ENCODE measurements around the gene VPS41.
A peak's percentile ranks its signal among the peaks of the same experiment; 100 is the strongest.
"Not testable (repeated sequence)": the region's sequence is repeated elsewhere in the genome, so short reads cannot be mapped to it uniquely, and the experiment has no call there.

The VPS41 gene

GRCh38 chr7:38854947-38855346 is 54.0 kb downstream of the VPS41 start:
- DNase-seq, result not testable (repeated sequence)

DNA sequence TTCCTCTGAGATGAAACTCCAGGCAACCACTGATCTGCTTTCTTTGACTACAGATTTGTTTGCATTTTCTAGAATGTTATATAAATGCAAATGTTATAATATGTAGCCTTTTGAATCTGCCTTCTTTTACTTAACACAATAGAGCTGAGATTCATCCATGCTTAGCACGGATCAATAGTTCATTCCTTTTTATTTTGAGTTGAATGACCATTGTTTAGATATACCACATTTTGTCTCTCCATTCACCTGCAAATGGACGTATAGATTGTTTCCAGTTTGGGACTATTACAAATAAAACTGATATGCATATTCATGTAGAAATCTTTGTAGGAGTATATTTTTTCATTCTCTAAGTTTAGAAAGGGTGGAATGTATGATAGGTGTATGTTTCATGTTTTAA is 57.7 kb downstream of the VPS41 start:
- no peak for DNase-seq

DNA sequence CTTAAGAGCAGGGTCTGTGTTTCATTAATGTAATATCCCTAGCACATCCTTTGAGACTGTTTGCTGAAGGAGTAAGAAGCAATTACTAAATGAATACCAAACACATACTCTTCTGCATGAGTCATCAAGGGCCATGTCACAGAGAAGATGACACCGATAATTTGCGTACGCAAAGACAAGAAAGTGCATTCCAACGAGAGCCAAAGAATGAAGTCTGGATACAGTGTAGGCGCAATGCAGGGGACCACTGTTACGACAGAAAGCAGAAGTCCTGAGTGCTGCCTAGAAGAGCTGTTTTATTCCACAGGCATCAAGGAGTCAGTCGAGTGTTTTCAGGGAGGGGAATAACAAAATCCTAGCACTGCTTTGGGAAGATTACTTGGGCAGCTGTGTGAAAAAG is 62.7 kb downstream of the VPS41 start:
- peak; percentile 33 for DNase-seq

- DNase-seq, result no peak
Measured at GRCh38 chr7:38844952-38845563, 63.9 kb downstream of the VPS41 start.

- no peak for DNase-seq
Measured at GRCh38 chr7:38842746-38843145, 66.2 kb downstream of the VPS41 start.

GRCh38 chr7:38840736-38841460 is 68.1 kb downstream of the VPS41 start:
- DNase-seq, result peak; percentile 79

- DNase-seq, result no peak
Measured at GRCh38 chr7:38839851-38840250, 69.1 kb downstream of the VPS41 start.

DNA sequence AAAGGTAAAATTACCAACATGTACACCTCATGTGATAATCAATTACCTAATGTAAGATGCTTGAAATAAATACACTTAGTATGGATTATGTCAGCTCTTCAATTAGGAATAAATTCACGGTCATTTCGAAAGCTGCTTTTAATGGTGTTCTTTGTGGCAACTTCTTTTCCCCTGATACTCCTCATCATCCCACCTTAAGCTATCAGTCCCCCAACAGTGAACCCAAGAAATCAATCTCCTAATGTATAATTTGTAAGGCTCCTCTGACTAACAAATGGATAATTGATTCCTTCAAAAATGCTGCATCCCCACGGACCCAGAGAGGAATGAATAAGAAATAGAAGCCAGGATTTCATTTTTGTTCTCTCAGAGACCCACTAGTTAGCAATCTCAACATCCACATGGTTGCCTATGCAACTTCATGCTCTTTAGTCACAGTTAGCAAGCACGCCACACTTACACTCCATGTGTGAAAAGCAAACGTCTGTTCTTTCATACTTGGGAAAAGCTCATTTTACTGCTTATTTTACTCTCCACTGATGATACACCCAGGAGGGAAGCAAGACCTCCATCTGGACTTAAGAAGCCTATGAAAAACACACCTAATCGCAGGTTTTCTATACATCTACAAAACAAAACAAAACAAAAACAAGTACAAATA is 70.1 kb downstream of the VPS41 start:
- DNase-seq, result no peak

GRCh38 chr7:38834357-38834756 is 74.6 kb downstream of the VPS41 start:
- no peak for DNase-seq

DNA sequence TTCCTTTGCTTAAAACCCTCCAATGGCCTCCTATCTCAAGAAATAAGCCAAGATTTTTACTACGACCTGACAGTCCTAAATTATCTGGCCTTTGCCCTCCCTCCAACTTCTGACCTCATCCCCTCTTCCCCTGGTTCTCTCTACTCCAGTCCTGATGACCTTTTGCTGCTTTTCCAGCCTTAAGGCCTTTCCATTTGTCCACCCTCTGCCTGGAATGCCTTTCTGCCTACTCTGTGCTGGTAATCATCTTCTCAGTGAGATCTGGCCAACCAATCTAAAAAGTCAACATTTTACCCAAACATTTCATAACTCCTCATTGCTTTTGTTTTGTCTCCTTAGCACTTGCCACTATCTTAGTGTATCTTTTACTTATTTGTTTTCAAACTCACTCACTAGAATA is 75.7 kb downstream of the VPS41 start:
- DNase-seq, result no peak

DNA sequence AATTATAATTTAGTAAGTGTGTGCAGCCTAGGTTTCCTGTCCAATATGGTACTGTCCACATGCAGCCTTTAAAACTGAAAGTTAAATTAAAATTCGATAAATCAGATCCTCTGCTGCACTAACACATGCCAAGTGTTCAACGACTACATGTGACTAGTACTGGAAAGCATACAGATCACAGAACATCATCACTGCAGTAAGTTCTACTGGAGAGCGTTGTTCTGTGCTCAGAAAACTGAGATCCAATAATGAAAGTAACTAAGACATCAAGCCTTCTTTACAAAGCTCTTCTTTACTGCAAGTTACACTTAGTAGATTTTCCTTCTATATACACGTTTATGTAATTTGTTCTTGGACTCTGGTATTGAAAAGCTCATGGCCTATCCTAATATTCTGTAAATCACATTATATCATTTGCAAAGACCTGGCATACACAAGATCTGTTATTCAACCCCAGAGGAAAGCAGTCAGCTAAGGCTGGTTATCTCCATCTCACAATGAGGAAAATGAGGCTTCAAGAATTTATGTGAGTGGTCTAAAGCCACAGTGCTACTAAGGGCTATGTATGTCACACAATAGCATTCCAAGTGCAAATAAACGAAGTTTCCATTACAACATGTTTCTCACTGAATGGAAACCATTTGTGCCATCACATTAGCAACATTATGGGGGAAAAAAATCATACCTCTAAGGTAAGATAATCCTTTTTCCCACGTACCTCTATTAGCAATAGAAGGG is 77.6 kb downstream of the VPS41 start:
- DNase-seq, result no peak

DNA sequence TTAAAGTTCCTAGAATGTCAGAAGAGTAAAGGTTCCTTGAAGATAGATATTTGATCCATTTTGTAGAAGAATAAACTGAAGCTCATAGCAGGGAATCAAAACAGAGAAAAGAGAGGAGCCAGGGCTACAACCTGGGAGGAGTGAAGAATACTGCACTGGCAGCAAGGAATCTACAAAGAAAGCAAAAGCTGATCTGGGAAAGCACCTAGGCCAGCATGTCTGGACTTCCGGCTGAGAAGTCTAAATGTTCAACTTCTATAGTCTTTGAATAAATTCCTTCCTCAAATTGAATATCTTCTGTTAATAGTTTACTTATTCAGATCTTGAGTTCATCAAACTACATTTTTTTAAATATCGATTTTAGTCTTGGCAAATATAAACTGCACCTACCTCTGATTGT is 78.2 kb downstream of the VPS41 start:
- DNase-seq, result no peak

- no peak for DNase-seq
Measured at GRCh38 chr7:38829488-38830165, 79.4 kb downstream of the VPS41 start.

DNA sequence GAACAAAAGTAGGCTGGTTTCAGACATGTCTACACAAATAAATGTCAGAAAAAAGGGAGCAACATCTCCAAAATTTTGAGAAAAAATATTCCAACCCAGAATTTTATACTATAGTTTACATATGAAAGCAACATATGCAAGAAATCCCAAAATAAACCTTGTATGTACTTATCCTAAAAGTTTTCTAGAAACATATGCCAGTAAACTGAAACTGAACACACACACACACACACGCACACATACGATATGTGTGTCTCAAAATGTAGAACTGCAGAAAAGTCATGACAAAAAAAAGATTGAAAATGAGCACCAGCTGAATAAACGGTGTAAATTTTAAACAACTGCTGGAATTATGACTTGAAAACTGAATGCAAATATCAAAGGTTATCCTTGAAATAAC is 81.0 kb downstream of the VPS41 start:
- DNase-seq, result no peak

DNA sequence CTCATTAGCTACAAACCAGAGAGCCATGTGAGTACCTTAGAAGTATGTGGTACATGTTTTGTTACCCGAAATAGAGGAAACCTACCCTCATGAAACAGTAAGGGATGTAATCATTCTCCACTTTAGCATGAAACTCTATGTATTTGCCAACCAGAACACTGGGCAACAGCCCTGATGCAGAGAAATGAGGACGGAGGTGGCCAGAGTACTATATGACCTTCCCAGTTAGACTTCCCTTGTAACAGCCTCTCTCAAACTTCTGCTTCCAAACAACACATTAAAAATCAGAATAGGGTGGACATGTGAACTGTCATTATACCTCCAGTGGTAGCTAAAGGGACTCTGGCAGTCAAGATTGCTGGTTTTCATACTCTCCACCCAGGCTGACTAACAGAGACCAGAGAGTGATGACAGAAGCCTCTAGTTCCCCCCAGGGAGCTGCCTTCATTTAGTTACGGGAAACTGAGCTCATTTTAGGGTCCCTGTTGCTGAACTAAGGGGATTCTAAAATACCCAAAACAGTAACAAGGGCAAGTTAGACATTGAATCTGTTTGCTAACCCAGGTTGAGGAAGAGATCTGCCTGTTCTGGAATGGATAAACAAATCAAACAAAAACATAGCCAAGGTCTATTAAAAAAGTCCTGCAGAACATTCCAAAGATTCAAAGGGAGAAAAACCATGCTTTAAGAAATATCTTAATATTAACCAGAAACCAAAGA is 83.1 kb downstream of the VPS41 start:
- peak; percentile 29 for DNase-seq

GRCh38 chr7:38824948-38825347 is 84.0 kb downstream of the VPS41 start:
- DNase-seq, result no peak

GRCh38 chr7:38822549-38822948 is 86.4 kb downstream of the VPS41 start:
- DNase-seq, result no peak

DNA sequence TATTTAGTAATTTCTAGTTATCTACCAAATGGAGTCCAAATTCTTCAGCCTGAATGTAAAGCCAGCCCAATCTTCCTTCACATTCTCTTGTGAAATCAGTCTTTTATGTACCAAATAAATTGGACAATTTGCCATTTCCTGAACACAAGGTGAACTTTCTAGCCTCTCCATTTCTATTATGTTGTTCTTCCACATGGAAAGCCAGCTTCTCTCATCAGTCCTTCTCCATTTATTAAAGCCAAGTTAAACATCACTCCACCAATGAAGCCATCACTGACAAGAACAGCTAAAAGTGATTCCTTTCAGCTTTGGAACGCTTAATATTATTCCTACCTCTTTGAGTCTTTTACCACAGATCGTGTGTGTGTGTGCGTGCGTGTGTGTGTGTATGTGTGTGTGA is 88.4 kb downstream of the VPS41 start:
- DNase-seq, result no peak

GRCh38 chr7:38819463-38819862 is 89.5 kb downstream of the VPS41 start:
- no peak for DNase-seq

DNA sequence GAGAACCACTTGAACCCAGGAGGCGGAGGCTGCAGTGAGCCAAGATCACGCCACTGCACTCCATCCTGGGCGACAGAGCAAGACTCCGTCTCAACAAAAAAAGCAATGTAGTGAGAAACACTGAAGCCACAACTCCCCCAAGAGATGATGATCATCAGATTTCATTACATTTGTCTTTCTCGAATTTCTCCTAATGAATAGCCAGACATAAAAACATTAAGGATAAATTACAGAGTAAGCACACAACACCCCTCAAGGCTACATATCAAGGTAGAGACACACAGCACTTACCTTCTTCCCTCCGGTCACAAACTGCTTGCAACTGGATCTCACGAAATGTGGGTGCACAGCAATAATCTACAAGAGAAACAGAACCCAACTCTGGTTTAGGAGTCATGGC is 91.5 kb downstream of the VPS41 start:
- no peak for DNase-seq

- DNase-seq, result no peak
Measured at GRCh38 chr7:38813768-38814167, 95.2 kb downstream of the VPS41 start.

- DNase-seq, result no peak
Measured at GRCh38 chr7:38806912-38807311, 102.1 kb downstream of the VPS41 start.
